IMR-90 (cell line): Measurements from ENCODE around the gene UGGT2. TPM values are rescaled to one million over a fixed set of nuclear protein-coding genes. Genes with fewer than 3 reads are reported as not detected.

Source experiments
- ATAC-seq: fragments of 200-7000 bp; cut with Tn5 transposase; 2 replicates; pipeline ENCODE4 v1.9.1; 2020; ENCODE audit warnings: low read depth, mild to moderate bottlenecking, moderate library complexity
- BruUV-seq: library from RNA; stranded (reverse); fragments of 400-500 nt; replicated peaks from 2 replicates; lab custom pipeline; 2021; lab: Mats Ljungman, UMichigan
- CTCF ChIA-PET: fragments of 300-600 bp; formaldehyde crosslinking; extraction: SDS; loops from one replicate; lab custom pipeline; 2021; ENCODE audit warnings: antibody characterized with exemption; lab: Yijun Ruan, JAX
- POLR2A ChIA-PET: fragments of 300-600 bp; sonication (Branson Sonifier 250); formaldehyde crosslinking; loops from one replicate; lab custom pipeline; 2022; ENCODE audit warnings: antibody characterized with exemption; ENCODE audit not compliant: unreplicated experiment; lab: Charles Lee
- DNase-seq: peaks from one replicate; pipeline ENCODE4 v3.0.0; 2013
- H2AFZ ChIP-seq: replicated peaks from 2 replicates; pipeline ENCODE3; 2013; ENCODE audit warnings: low read length, mild to moderate bottlenecking; ENCODE audit not compliant: poor library complexity
- H2AK5ac ChIP-seq: 2 replicates; pipeline ENCODE4 v1.6.1; 2013; ENCODE audit warnings: low read depth, low read length, inconsistent platforms
- H2AK9ac ChIP-seq: replicated peaks from 2 replicates; pipeline ENCODE3; 2013; ENCODE audit warnings: mild to moderate bottlenecking, low read depth, low read length, moderate library complexity; ENCODE audit not compliant: poor library complexity
- H2BK120ac ChIP-seq: 2 replicates; pipeline ENCODE4 v1.6.1; 2013; ENCODE audit warnings: low read depth, low read length, inconsistent platforms
- H2BK15ac ChIP-seq: 3 replicates; pipeline ENCODE4 v1.6.1; 2013; ENCODE audit warnings: low read depth, low read length, inconsistent platforms
- H2BK20ac ChIP-seq: 2 replicates; pipeline ENCODE4 v1.6.1; 2013; ENCODE audit warnings: low read depth, mild to moderate bottlenecking, inconsistent platforms, low read length, moderate library complexity
- H2BK5ac ChIP-seq: 2 replicates; pipeline ENCODE4 v1.6.1; 2013; ENCODE audit warnings: mild to moderate bottlenecking, low read depth, low read length, inconsistent platforms; ENCODE audit not compliant: poor library complexity, severe bottlenecking
- H3K14ac ChIP-seq: replicated peaks from 2 replicates; pipeline ENCODE4 v1.6.1; 2013; ENCODE audit warnings: low read depth, low read length, inconsistent platforms
- H3K18ac ChIP-seq: 2 replicates; pipeline ENCODE4 v1.6.1; 2013; ENCODE audit warnings: low read depth, low read length, control low read depth
- H3K23ac ChIP-seq: 2 replicates; pipeline ENCODE4 v1.6.1; 2013; ENCODE audit warnings: low read depth, low read length, inconsistent platforms
- H3K27ac ChIP-seq: 2 replicates; pipeline ENCODE4 v1.5.1; 2013; ENCODE audit warnings: mild to moderate bottlenecking, control low read depth, low read length; ENCODE audit not compliant: insufficient read depth
- H3K27me3 ChIP-seq: 2 replicates; pipeline ENCODE4 v1.6.1; 2013; ENCODE audit warnings: low read length; ENCODE audit not compliant: control insufficient read depth, insufficient read depth
- H3K36me3 ChIP-seq: 2 replicates; pipeline ENCODE4 v1.6.1; 2013; ENCODE audit warnings: low read length, mixed read lengths; ENCODE audit not compliant: control insufficient read depth, insufficient read depth
- H3K4ac ChIP-seq: 2 replicates; pipeline ENCODE4 v1.6.1; 2013; ENCODE audit warnings: low read depth, low read length, inconsistent platforms
- H3K4me1 ChIP-seq: 2 replicates; pipeline ENCODE4 v1.6.1; 2013; ENCODE audit warnings: low read length, mixed read lengths; ENCODE audit not compliant: control insufficient read depth, insufficient read depth
- H3K4me2 ChIP-seq: 2 replicates; pipeline ENCODE4 v1.6.1; 2013; ENCODE audit warnings: low read depth, mild to moderate bottlenecking, control low read depth, low read length, moderate library complexity
- H3K4me3 ChIP-seq: 2 replicates; pipeline ENCODE4 v1.5.1; 2013; ENCODE audit warnings: low read depth, mild to moderate bottlenecking, control low read depth, low read length, moderate library complexity; ENCODE audit not compliant: insufficient read depth
- H3K56ac ChIP-seq: 2 replicates; pipeline ENCODE4 v1.6.1; 2013; ENCODE audit warnings: low read length, inconsistent platforms; ENCODE audit not compliant: insufficient read depth; ENCODE audit errors: extremely low read depth
- H3K79me1 ChIP-seq, 2 experiments: 2 replicates each; pipeline ENCODE4 v1.6.1; 2013; ENCODE audit warnings: low read length in 2 of 2, inconsistent platforms in 1 of 2, low read depth in 1 of 2
- H3K9ac ChIP-seq: 2 replicates; pipeline ENCODE4 v1.6.1; 2013; ENCODE audit warnings: low read depth, low read length, control low read depth
- H3K9me1 ChIP-seq: 2 replicates; pipeline ENCODE4 v1.6.1; 2013; ENCODE audit warnings: low read length, inconsistent platforms; ENCODE audit not compliant: insufficient read depth
- H3K9me3 ChIP-seq: 2 replicates; pipeline ENCODE4 v1.6.1; 2013; ENCODE audit warnings: low read length; ENCODE audit not compliant: control insufficient read depth, insufficient read depth
- H4K20me1 ChIP-seq: 2 replicates; pipeline ENCODE4 v1.6.1; 2013; ENCODE audit warnings: low read length, inconsistent platforms; ENCODE audit not compliant: insufficient read depth
- H4K5ac ChIP-seq: 2 replicates; pipeline ENCODE4 v1.6.1; 2013; ENCODE audit warnings: mild to moderate bottlenecking, low read depth, low read length, control low read depth
- H4K8ac ChIP-seq, 2 experiments: 2 replicates each; pipeline ENCODE4 v1.6.1; 2013; ENCODE audit warnings: low read depth in 2 of 2, low read length in 2 of 2, control low read depth in 1 of 2, inconsistent platforms in 1 of 2
- H4K91ac ChIP-seq: 2 replicates; pipeline ENCODE4 v1.6.1; 2013; ENCODE audit warnings: low read depth, low read length, inconsistent platforms; ENCODE audit not compliant: insufficient read depth
- BHLHE40 ChIP-seq: fragments of 150-350 bp; IDR thresholded peaks from 2 replicates; pipeline ENCODE4 v1.6.1; 2016; ENCODE audit warnings: mild to moderate bottlenecking, low read depth, low read length
- CEBPB ChIP-seq: IDR thresholded peaks from 2 replicates; pipeline ENCODE4 v1.6.1; 2012; ENCODE audit warnings: low read depth, low read length, improper control_type of control experiment
- CHD1 ChIP-seq: IDR thresholded peaks from 2 replicates; pipeline ENCODE4 v1.6.1; 2012; ENCODE audit warnings: low read depth, low read length, improper control_type of control experiment
- CTCF ChIP-seq: conservative IDR thresholded peaks from 2 replicates; pipeline ENCODE4 v1.5.1; 2012; ENCODE audit warnings: mild to moderate bottlenecking, low read depth, low read length, improper control_type of control experiment
- ELK1 ChIP-seq: fragments of 150-350 bp; IDR thresholded peaks from 2 replicates; pipeline ENCODE4 v1.6.1; 2016; ENCODE audit warnings: low read depth, mild to moderate bottlenecking, low read length, moderate library complexity, borderline replicate concordance
- FOS ChIP-seq: fragments of 150-350 bp; IDR thresholded peaks from 2 replicates; pipeline ENCODE4 v1.6.1; 2016; ENCODE audit warnings: low read depth, low read length
- MAFK ChIP-seq: IDR thresholded peaks from 2 replicates; pipeline ENCODE4 v1.6.1; 2012; ENCODE audit warnings: low read depth, low read length, improper control_type of control experiment
- MAZ ChIP-seq: IDR thresholded peaks from 2 replicates; pipeline ENCODE4 v1.6.1; 2012; ENCODE audit warnings: low read depth, mild to moderate bottlenecking, low read length, improper control_type of control experiment, moderate library complexity, borderline replicate concordance
- MXI1 ChIP-seq: IDR thresholded peaks from 2 replicates; pipeline ENCODE4 v1.6.1; 2012; ENCODE audit warnings: low read depth, mild to moderate bottlenecking, low read length, moderate library complexity, borderline replicate concordance
- NFE2L2 ChIP-seq: fragments of 150-350 bp; IDR thresholded peaks from 2 replicates; pipeline ENCODE4 v1.6.1; 2016; ENCODE audit warnings: low read depth, mild to moderate bottlenecking, low read length
- POLR2A ChIP-seq: IDR thresholded peaks from 2 replicates; pipeline ENCODE4 v1.6.1; 2012; ENCODE audit warnings: mild to moderate bottlenecking, low read depth, low read length
- RAD21 ChIP-seq: IDR thresholded peaks from 2 replicates; pipeline ENCODE4 v1.6.1; 2012; ENCODE audit warnings: low read length, improper control_type of control experiment
- RCOR1 ChIP-seq: IDR thresholded peaks from 2 replicates; pipeline ENCODE4 v1.6.1; 2012; ENCODE audit warnings: mild to moderate bottlenecking, low read length, improper control_type of control experiment; ENCODE audit not compliant: insufficient replicate concordance
- RFX5 ChIP-seq: IDR thresholded peaks from 2 replicates; pipeline ENCODE4 v1.8.0; 2012; ENCODE audit warnings: low read depth, mild to moderate bottlenecking, low read length, moderate library complexity
- SMC3 ChIP-seq: fragments of 150-350 bp; IDR thresholded peaks from 2 replicates; pipeline ENCODE4 v1.6.1; 2016; ENCODE audit warnings: low read depth, mild to moderate bottlenecking, antibody characterized with exemption, low read length, moderate library complexity
- USF2 ChIP-seq: fragments of 150-350 bp; IDR thresholded peaks from 2 replicates; pipeline ENCODE4 v1.6.1; 2017; ENCODE audit warnings: mild to moderate bottlenecking, antibody characterized with exemption, low read length, low read depth
- WGBS, 2 experiments: methylation state at CpG; one replicate each; pipeline versions ENCODE4 v1.1.5 to v1.1.7; 2013; ENCODE audit warnings: missing lambda C conversion rate in 2 of 2; ENCODE audit not compliant: insufficient read length in 1 of 2; ENCODE audit errors: extremely low coverage in 2 of 2; 5-methylcytosine and 5-hydroxymethylcytosine counted together
- dilution Hi-C: fragments of 300-500 bp; cut with HindIII; formaldehyde crosslinking; loops from one replicate; pipeline ENCODE4 v1.14.3; 2018; ENCODE audit warnings: low sequenced_read_pairs; ENCODE audit not compliant: unreplicated experiment
- in situ Hi-C: fragments of 300-500 bp; cut with MboI; formaldehyde crosslinking; loops from 3 replicates; pipeline ENCODE4 v1.14.3; 2019; ENCODE audit warnings: low sequenced_read_pairs, inconsistent platforms, mixed read lengths
- intact Hi-C: fragments of 100-400 bp; cut with micrococcal nuclease; formaldehyde crosslinking; loops from 2 replicates; pipeline ENCODE4 v1.10.0; 2022
- polyA plus RNA-seq, 3 experiments: library from polyadenylated mRNA; depleted of rRNA; stranded (reverse); fragments of >200 nt; gene quantifications; 2 replicates each; pipeline ENCODE4 v1.2.3, GENCODE V29; 2012; ENCODE audit warnings: low replicate concordance in 1 of 3
- total RNA-seq: library from RNA; depleted of rRNA; stranded (reverse); fragments of >200 nt; gene quantifications from 2 replicates; pipeline ENCODE4 v1.2.3, GENCODE V29; 2012

The UGGT2 gene
- total and polyA plus RNA-seq, 2 of the 4 experiments (the other 2 are of a cell fraction), result 21.4 to 40.1 TPM

- no peak for TF ChIP-seq FOS
- TF ChIP-seq USF2, result no peak
- TF ChIP-seq CTCF, result no peak
- TF ChIP-seq RAD21, result no peak
- no peak for TF ChIP-seq POLR2A
- TF ChIP-seq SMC3, result no peak
- TF ChIP-seq RFX5, result no peak
- no peak for TF ChIP-seq ELK1
- TF ChIP-seq CHD1, result no peak
- no peak for TF ChIP-seq CEBPB
- TF ChIP-seq MAZ, result no peak
- TF ChIP-seq MAFK, result no peak
- TF ChIP-seq BHLHE40, result no peak
- TF ChIP-seq RCOR1, result no peak
- TF ChIP-seq MXI1, result no peak
- no peak for TF ChIP-seq NFE2L2
- no peak for ATAC-seq
Measured at GRCh38 chr13:95970878-95971277, 82.3 kb downstream of the UGGT2 start.

More at GRCh38 chr13:95970878-95971277, 82.3 kb downstream of the UGGT2 start:
- in situ Hi-C loops, result no loop called here
- no peak for DNase-seq
- dilution Hi-C loops, result no loop called here
- no peak overlapping the region for H4K5ac ChIP-seq
- H3K79me1 ChIP-seq, result no peaks in the 10 kb centered on the region; a peak in 1 of 4 replicates
- ChIA-PET POLR2A (no interaction called here), CTCF (no interaction called here)
- H4K91ac ChIP-seq, result no peak overlapping the region
- no peaks in the 10 kb centered on the region for H4K20me1 ChIP-seq
- no peak overlapping the region for H3K9ac ChIP-seq
- H3K18ac ChIP-seq, result no peak overlapping the region
- no peak overlapping the region for H2AK9ac ChIP-seq
- WGBS, 2 experiments, result no CpG with 5 or more reads among the region's 2 CpGs
- no peak overlapping the region for H2BK5ac ChIP-seq
- intact Hi-C loops, result no loop called here
- H3K36me3 ChIP-seq, result no peaks in the 10 kb centered on the region
- no peaks in the 10 kb centered on the region for H3K27me3 ChIP-seq
- H2BK20ac ChIP-seq, result no peak overlapping the region
- no peaks in the 10 kb centered on the region for H3K4me1 ChIP-seq
- no peak overlapping the region for H3K27ac ChIP-seq
- H3K4ac ChIP-seq, result no peak overlapping the region
- no peak overlapping the region for H3K56ac ChIP-seq
- H3K9me1 ChIP-seq, result 0 out of 2 replicates have a peak, but pooled peaks cover 3% of the 10 kb centered on the region
- H3K4me3 ChIP-seq, result no peak overlapping the region
- no peaks in the 10 kb centered on the region for H3K9me3 ChIP-seq
- H2AFZ ChIP-seq, result no peak overlapping the region
- no peak overlapping the region for H2AK5ac ChIP-seq
- no peak overlapping the region for H2BK15ac ChIP-seq
- no peak overlapping the region for H4K8ac ChIP-seq
- no peak overlapping the region for H3K23ac ChIP-seq
- H3K14ac ChIP-seq, result no peak overlapping the region
- BruUV-seq, result no TSS peak
- no peak overlapping the region for H3K4me2 ChIP-seq
- no peak overlapping the region for H2BK120ac ChIP-seq
